ENCODE results near the gene MSRB1.

DNA sequence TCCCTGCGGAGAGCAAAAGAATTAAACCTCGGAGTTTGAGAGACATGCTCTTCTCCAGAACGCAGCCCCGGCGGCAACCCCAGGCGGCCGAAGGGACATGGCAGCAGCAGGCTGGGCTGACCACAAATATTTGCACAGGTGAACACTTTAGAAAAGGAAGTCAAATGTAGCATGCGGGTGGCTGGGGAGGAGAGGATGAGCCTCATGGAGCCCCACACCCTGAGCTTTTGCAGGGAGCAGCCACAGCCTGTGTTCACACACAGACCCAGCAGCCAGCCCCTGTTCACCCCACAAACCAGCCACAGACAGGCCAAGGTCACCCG lies 42.6 kb downstream of the MSRB1 start:
- no peak for TF ChIP-seq CTCF (IDR thresholded peaks at IDR 0.05; ENCODE audit: low read length)
- TF ChIP-seq EZH2 (IDR thresholded peaks at IDR 0.05; ENCODE audit: borderline replicate concordance, low read length) = no peak

Measured in OCI-LY1 (cell line).